ENCODE data around the gene SLC9A5. TPM values are rescaled to one million over a fixed set of nuclear protein-coding genes. Genes with fewer than 3 reads are reported as not detected.

Gene SLC9A5
- total and polyA plus RNA-seq, 4 donors, result 0.05 to 0.25 (median 0.09) TPM; not detected in 1

- H3K9ac ChIP-seq (ENCODE audit: low read depth in 1 of 2, low read length in 2 of 2), result no peak overlapping the region
- H3K9me3 ChIP-seq (ENCODE audit: control insufficient read depth in 4 of 4, low read length in 3 of 4), result no peaks in the 10 kb centered on the region
- no peaks in the 10 kb centered on the region for H3K27me3 ChIP-seq (ENCODE audit: control insufficient read depth in 4 of 4, insufficient read depth in 4 of 4, low read length in 3 of 4)
- H3K36me3 ChIP-seq (ENCODE audit: control insufficient read depth in 4 of 4, insufficient read depth in 3 of 4, low read depth in 1 of 4, low read length in 3 of 4), result no peaks in the 10 kb centered on the region
- no peak for DNase-seq (ENCODE audit: low spot score)
- H3K4me1 ChIP-seq (ENCODE audit: control insufficient read depth in 4 of 4, insufficient read depth in 4 of 4, low read length in 3 of 4), result no peaks in the 10 kb centered on the region
- TF ChIP-seq HNF4A (conservative IDR thresholded peaks at IDR 0.05), result no peak
- no peak for TF ChIP-seq GABPA (IDR thresholded peaks at IDR 0.05 in 1 of 2, conservative IDR thresholded peaks at IDR 0.05 in 1 of 2)
- TF ChIP-seq NR2F2 (IDR thresholded peaks at IDR 0.05), result no peak
- TF ChIP-seq HNF4G (IDR thresholded peaks at IDR 0.05), result no peak
- TF ChIP-seq FOXA2 (IDR thresholded peaks at IDR 0.05), result no peak
- no peak for TF ChIP-seq RXRA (IDR thresholded peaks at IDR 0.05)
- TF ChIP-seq EGR1 (IDR thresholded peaks at IDR 0.05; ENCODE audit: low read depth in 2 of 2), result no peak
- no peak for TF ChIP-seq FOXA1 (IDR thresholded peaks at IDR 0.05)
- H3K27ac ChIP-seq (ENCODE audit: low read depth in 1 of 2, low read length in 2 of 2), result no peak overlapping the region
- 83% methylated on average over 9 of the region's 9 CpGs for WGBS
- H3K4me3 ChIP-seq (ENCODE audit: low read depth in 1 of 3, low read length in 3 of 3), result no peak overlapping the region
Observed at GRCh38 chr16:67264277-67264676, 15.5 kb downstream of the SLC9A5 start.

- no peaks in the 10 kb centered on the region for H3K36me3 ChIP-seq (ENCODE audit: control insufficient read depth in 4 of 4, insufficient read depth in 3 of 4, low read depth in 1 of 4, low read length in 3 of 4)
- H3K9me3 ChIP-seq (ENCODE audit: control insufficient read depth in 4 of 4, low read length in 3 of 4), result no peaks in the 10 kb centered on the region
- H3K4me1 ChIP-seq (ENCODE audit: control insufficient read depth in 4 of 4, insufficient read depth in 4 of 4, low read length in 3 of 4), result no peaks in the 10 kb centered on the region
- no peak overlapping the region for H3K4me3 ChIP-seq (ENCODE audit: low read depth in 1 of 3, low read length in 3 of 3)
- TF ChIP-seq RXRA (IDR thresholded peaks at IDR 0.05), result no peak
- TF ChIP-seq NR2F2 (IDR thresholded peaks at IDR 0.05), result no peak
- TF ChIP-seq GABPA (IDR thresholded peaks at IDR 0.05 in 1 of 2, conservative IDR thresholded peaks at IDR 0.05 in 1 of 2), result no peak
- no peak for TF ChIP-seq FOXA2 (IDR thresholded peaks at IDR 0.05)
- no peak for TF ChIP-seq TAF1 (conservative IDR thresholded peaks at IDR 0.05)
- no peak for TF ChIP-seq HNF4G (IDR thresholded peaks at IDR 0.05)
- TF ChIP-seq ZBTB33 (IDR thresholded peaks at IDR 0.05), result no peak
- no peak for TF ChIP-seq CTCF (IDR thresholded peaks at IDR 0.05; ENCODE audit: low read depth, low read length, missing input control)
- H3K9ac ChIP-seq (ENCODE audit: low read depth in 1 of 2, low read length in 2 of 2), result no peak overlapping the region
- H3K27me3 ChIP-seq (ENCODE audit: control insufficient read depth in 4 of 4, insufficient read depth in 4 of 4, low read length in 3 of 4), result no peaks in the 10 kb centered on the region
- 88% methylated on average over 5 of the region's 5 CpGs for WGBS
- DNase-seq (ENCODE audit: low spot score), result no peak
- no peak overlapping the region for H3K27ac ChIP-seq (ENCODE audit: low read depth in 1 of 2, low read length in 2 of 2)
Observed at GRCh38 chr16:67264866-67265265, 16.1 kb downstream of the SLC9A5 start.

GRCh38 chr16:67265834-67266233 lies 17.1 kb downstream of the SLC9A5 start:
- Histone ChIP-seq H3K4me1 (ENCODE audit: control insufficient read depth in 4 of 4, insufficient read depth in 4 of 4, low read length in 3 of 4) (no peaks in the 10 kb centered on the region), H3K9me3 (ENCODE audit: control insufficient read depth in 4 of 4, low read length in 3 of 4) (no peaks in the 10 kb centered on the region), H3K4me3 (ENCODE audit: low read depth in 1 of 3, low read length in 3 of 3) (no peak overlapping the region), H3K27me3 (ENCODE audit: control insufficient read depth in 4 of 4, insufficient read depth in 4 of 4, low read length in 3 of 4) (no peaks in the 10 kb centered on the region), H3K36me3 (ENCODE audit: control insufficient read depth in 4 of 4, insufficient read depth in 3 of 4, low read depth in 1 of 4, low read length in 3 of 4) (no peaks in the 10 kb centered on the region), H3K9ac (ENCODE audit: low read depth in 1 of 2, low read length in 2 of 2) (no peak overlapping the region), H3K27ac (ENCODE audit: low read depth in 1 of 2, low read length in 2 of 2) (no peak overlapping the region)
- TF ChIP-seq MAX (IDR thresholded peaks at IDR 0.05) (no peak), ZBTB33 (IDR thresholded peaks at IDR 0.05) (no peak), HNF4A (conservative IDR thresholded peaks at IDR 0.05) (no peak)
- 67% methylated on average over 8 of the region's 8 CpGs for WGBS
- DNase-seq (ENCODE audit: low spot score), result no peak
